Esophagus muscularis mucosa (tissue), 4 donors: Measurements from ENCODE around the gene ITPR2.

Experiments
- EP300 ChIP-seq: sonication (generic); formaldehyde crosslinking; IDR thresholded peaks from one replicate; pipeline ENCODE4 v1.6.1; 2017; ENCODE audit warnings: antibody characterized with exemption
- POLR2A ChIP-seq: fragments of 450-650 bp; IDR thresholded peaks from one replicate; pipeline ENCODE4 v1.6.1; 2017; ENCODE audit warnings: antibody characterized with exemption, moderate library complexity, mild to moderate bottlenecking, low read depth
- POLR2AphosphoS5 ChIP-seq, 2 donors: sonication (generic); formaldehyde crosslinking; IDR thresholded peaks; one replicate each; pipeline ENCODE4 v1.6.1; 2017; ENCODE audit warnings: antibody characterized with exemption in 2 of 2
- TF ChIP-seq, protein P1 (sequence below), 3 experiments: fragments of 200-600 bp in 2 of 3; fragments of 450-650 bp in 1 of 3; sonication (generic) in 2 of 3; IDR thresholded peaks; one replicate each; pipeline ENCODE4 v1.5.1; 2017 to 2019; ENCODE audit warnings: antibody characterized with exemption in 3 of 3, mild to moderate bottlenecking in 2 of 3, moderate library complexity in 1 of 3

DNA sequence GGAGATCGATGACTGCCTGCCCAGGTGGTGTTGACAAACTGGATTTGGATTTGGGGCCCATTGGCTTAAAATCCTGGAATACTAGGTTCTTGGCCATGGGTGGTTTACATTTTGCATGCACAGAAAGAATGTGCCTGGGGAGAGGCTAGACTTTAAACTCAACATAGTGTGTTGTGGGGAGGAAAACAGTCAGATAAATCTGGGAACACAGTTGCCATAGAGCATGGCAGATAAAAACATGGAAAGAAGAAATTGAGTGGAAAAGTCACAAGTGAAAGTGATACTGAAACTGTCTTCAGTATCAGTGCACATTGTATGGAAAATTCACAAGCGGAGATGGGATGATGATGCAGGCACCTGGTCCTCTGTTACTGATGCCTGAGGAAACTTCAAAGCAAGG lies 542.4 kb downstream of the ITPR2 start:
- TF ChIP-seq, protein P1, sequence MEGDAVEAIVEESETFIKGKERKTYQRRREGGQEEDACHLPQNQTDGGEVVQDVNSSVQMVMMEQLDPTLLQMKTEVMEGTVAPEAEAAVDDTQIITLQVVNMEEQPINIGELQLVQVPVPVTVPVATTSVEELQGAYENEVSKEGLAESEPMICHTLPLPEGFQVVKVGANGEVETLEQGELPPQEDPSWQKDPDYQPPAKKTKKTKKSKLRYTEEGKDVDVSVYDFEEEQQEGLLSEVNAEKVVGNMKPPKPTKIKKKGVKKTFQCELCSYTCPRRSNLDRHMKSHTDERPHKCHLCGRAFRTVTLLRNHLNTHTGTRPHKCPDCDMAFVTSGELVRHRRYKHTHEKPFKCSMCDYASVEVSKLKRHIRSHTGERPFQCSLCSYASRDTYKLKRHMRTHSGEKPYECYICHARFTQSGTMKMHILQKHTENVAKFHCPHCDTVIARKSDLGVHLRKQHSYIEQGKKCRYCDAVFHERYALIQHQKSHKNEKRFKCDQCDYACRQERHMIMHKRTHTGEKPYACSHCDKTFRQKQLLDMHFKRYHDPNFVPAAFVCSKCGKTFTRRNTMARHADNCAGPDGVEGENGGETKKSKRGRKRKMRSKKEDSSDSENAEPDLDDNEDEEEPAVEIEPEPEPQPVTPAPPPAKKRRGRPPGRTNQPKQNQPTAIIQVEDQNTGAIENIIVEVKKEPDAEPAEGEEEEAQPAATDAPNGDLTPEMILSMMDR (IDR thresholded peaks at IDR 0.05): no peak
- TF ChIP-seq POLR2A: no peak
- TF ChIP-seq POLR2AphosphoS5 (IDR thresholded peaks at IDR 0.05): no peak
- no peak for TF ChIP-seq EP300
